Kidney capillary endothelial cell (primary cell): ENCODE results near the gene EPS15.
"Not testable (repeated sequence)": the region's sequence is repeated elsewhere in the genome, so short reads cannot be mapped to it uniquely, and the experiment has no call there.

Experiments
- DNase-seq: peaks from one replicate; pipeline ENCODE4 v3.0.0-alpha.2; 2018; ENCODE audit warnings: low spot score

Gene EPS15

GRCh38 chr1:51519048-51519864 lies at the start of gene EPS15:
TSS of gene EPS15 (minus strand) at chr1:51519266. CDS start at chr1:51519231, 35 bp downstream.
- peak; percentile 78 for DNase-seq

- DNase-seq: no peak
Measured at GRCh38 chr1:51568231-51568935, 49.3 kb upstream of the EPS15 start.

GRCh38 chr1:51567653-51568052 lies 48.6 kb upstream of the EPS15 start:
- no peak for DNase-seq

- DNase-seq: no peak
Measured at GRCh38 chr1:51566260-51566659, 47.2 kb upstream of the EPS15 start.

GRCh38 chr1:51565009-51565408 lies 45.9 kb upstream of the EPS15 start:
- DNase-seq: no peak

GRCh38 chr1:51564124-51564523 lies 45.1 kb upstream of the EPS15 start:
- no peak for DNase-seq

- no peak for DNase-seq
Measured at GRCh38 chr1:51561702-51562101, 42.6 kb upstream of the EPS15 start.

GRCh38 chr1:51560895-51561294 lies 41.8 kb upstream of the EPS15 start:
- not testable (repeated sequence) for DNase-seq

- no peak for DNase-seq
Measured at GRCh38 chr1:51560034-51560433, 41.0 kb upstream of the EPS15 start.

GRCh38 chr1:51559501-51559900 lies 40.4 kb upstream of the EPS15 start:
- DNase-seq: no peak

GRCh38 chr1:51559064-51559500 lies 40.0 kb upstream of the EPS15 start:
- no peak for DNase-seq

- no peak for DNase-seq
Measured at GRCh38 chr1:51558375-51558924, 39.4 kb upstream of the EPS15 start.

- no peak for DNase-seq
Measured at GRCh38 chr1:51557168-51557567, 38.1 kb upstream of the EPS15 start.

GRCh38 chr1:51555866-51556619 lies 37.0 kb upstream of the EPS15 start:
- no peak for DNase-seq

GRCh38 chr1:51553911-51554310 lies 34.8 kb upstream of the EPS15 start:
- no peak for DNase-seq

GRCh38 chr1:51552929-51553807 lies 34.1 kb upstream of the EPS15 start:
- DNase-seq: no peak

- no peak for DNase-seq
Measured at GRCh38 chr1:51551848-51552296, 32.8 kb upstream of the EPS15 start.

GRCh38 chr1:51551081-51551480 lies 32.0 kb upstream of the EPS15 start:
- DNase-seq: no peak

GRCh38 chr1:51549901-51550300 lies 30.8 kb upstream of the EPS15 start:
- no peak for DNase-seq

- peak; percentile 44 for DNase-seq
Measured at GRCh38 chr1:51549016-51549619, 30.1 kb upstream of the EPS15 start.

GRCh38 chr1:51543858-51544257 lies 24.8 kb upstream of the EPS15 start:
- DNase-seq: no peak
